Hematopoietic multipotent progenitor cell treated with erythropoietin and hydrocortisone succinate and interleukin-3 and kit ligand, for 15 days (in vitro differentiated cells): ENCODE measurements around the gene SIGLEC6.
"Not testable (repeated sequence)": the region's sequence is repeated elsewhere in the genome, so short reads cannot be mapped to it uniquely, and the experiment has no call there.

ENCODE experiments used
- DNase-seq: peaks from one replicate; pipeline ENCODE4 v3.0.0-alpha.2; 2015; ENCODE audit warnings: low spot score

The SIGLEC6 gene

GRCh38 chr19:51508059-51508733 lies 23.3 kb downstream of the SIGLEC6 start:
- DNase-seq = peak; percentile 75

- no peak for DNase-seq
These were observed 23.8 kb downstream of the SIGLEC6 start for GRCh38 chr19:51507640-51508058.

GRCh38 chr19:51507192-51507591 lies 24.3 kb downstream of the SIGLEC6 start:
- peak; percentile 32 for DNase-seq

DNA sequence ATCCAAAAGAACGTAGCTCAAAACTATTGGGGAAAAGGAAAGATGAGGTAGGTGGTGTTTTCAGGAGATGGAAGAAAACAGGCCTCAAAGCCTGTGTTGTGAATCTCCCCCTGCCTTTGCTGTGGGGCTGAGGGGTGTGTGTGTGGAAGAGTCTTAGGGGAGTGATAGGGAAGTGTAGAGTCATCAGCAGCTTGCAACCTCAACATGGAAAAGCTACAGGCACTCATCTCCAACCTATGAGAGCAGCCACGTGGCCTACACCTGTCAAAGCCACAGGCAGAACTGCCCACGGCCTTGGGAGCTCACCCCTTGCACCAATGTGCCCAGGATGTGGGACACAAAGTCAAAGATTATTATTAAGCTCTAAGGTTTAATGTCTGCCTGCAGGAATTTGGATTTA lies 25.6 kb downstream of the SIGLEC6 start:
- DNase-seq = no peak

GRCh38 chr19:51503896-51504295 lies 27.6 kb downstream of the SIGLEC6 start:
- DNase-seq = no peak

DNA sequence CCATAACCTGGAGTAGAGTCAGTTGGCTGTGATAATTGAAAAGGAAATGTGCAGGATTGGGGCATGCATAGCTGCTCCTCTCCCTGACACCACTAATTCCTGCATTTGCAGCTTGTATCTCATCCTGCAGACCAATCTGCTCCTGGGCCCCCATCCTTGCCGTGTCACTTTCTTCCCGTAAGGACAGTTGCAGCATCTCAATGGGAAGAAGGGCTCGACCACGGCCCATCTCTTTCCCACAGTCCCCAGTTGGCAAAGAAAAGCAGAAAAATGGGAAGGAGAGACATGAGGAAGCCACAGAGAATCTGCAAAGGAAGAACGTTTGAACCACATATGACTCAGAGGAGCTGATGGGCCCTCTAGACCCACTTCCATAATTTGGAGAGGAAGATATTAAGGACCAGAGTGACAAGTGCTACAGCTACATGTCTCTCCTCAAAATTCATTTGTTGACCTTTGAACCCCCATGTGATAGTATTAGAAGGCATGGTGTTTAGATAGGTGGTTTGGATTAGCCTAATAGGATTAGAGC lies 28.1 kb downstream of the SIGLEC6 start:
- no peak for DNase-seq

DNA sequence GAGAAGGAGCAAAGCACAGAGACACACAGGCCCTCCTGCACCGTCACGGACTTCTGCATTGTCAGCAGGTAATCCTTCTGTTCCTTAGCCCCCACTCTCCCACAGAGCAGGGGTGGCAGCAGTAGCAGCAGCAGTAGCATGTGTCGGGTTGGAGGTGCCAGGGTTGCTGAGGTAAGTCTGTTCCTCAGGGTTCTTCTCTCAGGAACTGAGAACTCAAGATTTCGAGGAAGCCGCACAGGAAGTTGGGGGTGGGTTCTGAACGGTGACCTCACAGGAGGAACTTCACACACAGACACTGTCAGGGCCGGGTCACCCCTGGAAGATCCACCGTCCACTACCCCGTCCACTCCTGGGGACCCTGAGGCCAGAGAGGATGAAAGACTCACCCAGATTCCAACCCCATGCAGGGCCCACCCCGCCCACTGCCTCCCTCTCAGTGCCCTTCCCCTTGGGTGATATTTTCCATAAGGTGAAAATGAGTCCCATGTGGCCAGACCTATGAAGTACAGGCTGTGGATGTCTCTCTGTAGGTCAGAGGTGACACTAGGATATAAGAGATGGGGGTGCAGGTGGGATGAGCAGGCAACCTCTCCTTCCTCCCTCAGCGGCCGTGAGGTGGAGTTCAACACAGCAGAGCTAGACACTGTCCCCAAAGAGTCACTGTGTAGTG lies 29.7 kb downstream of the SIGLEC6 start, which contains the start of gene SIGLEC12:
Gene SIGLEC12, minus strand, starts transcription at position 207 of the 670 bp plus-strand sequence. Its CDS starts 67 bp downstream, at position 140.
- DNase-seq = no peak

DNA sequence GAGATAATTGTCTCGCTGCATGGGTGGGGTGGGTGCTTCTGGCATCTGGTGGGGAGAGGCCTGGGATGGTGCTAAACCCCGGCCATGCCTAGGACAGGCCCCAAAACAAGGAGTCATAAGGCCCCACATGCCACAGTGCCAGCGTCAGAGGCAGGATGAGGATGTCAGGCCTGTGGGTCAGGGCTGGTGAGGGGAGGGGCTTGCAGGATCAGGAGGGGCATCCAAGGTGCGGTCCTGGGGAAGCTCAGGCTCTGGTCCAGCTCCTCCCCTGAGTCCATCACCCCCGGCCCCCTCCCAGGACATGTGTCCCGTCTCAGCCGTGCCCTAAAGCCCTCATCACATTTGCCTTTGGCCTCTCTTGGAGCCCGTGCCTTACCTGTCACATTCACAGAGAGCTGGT lies 30.5 kb downstream of the SIGLEC6 start:
- not testable (repeated sequence) for DNase-seq

DNA sequence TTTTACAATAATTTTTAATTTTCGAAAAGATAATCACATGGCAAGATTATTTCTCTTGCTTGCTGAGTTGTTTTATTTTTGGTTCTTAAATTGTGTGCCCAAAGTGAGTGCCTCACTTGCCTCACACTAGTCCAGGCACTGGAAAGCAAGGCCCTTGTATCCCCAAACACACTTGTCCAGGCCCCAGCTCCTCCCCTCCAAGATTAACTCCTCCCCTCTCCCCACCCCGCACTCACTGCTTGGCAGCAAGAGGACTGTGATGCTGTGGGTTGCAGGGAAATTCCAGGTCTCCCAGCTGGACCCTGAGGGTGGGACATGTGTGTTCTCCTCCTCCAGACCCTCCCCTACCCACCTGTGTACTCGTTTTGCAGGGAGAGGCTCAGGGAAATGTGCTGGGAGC lies 33.8 kb downstream of the SIGLEC6 start:
- DNase-seq = no peak

- DNase-seq = no peak
These were observed 37.7 kb downstream of the SIGLEC6 start for GRCh38 chr19:51493776-51494175.

DNA sequence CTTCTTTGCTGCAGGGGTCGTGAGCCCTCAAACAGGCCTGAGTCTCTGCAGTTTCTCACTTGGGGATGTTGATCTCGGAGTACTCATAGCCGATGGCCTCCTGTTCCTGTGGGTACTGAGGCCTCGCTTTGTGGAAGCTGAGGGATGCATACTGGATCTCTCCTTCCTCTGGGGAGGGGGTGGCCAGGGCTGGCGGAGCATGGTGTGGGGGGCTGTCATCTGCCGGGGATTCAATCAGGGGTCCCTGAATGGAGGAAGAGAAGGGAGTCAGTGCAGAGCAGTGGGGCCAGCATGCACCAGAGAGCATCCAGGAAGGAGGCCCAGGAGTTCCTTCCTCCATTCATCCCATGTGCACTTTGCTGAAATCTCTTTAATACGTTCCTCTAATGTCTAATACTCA lies 39.9 kb downstream of the SIGLEC6 start:
- DNase-seq = no peak

DNA sequence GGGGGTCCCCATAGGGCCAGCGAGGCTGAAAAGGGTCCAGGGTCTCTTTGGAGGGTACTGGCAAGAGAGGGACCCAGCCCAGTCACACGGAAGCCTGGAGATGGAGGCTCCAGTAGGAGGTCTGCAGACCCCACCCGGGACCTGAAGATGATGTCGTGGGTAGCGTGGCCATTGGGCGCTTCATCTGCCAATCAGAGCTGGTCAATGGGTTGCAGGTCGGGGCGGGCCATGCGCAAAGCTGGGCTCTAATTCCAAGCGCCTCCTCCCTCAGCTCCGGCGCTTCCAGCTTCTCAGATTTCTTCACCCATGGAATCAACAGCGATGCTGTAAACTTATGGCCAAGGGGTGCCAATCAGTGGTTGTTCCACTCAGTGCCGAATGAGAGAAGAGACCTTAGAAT lies 40.8 kb downstream of the SIGLEC6 start:
- no peak for DNase-seq

DNA sequence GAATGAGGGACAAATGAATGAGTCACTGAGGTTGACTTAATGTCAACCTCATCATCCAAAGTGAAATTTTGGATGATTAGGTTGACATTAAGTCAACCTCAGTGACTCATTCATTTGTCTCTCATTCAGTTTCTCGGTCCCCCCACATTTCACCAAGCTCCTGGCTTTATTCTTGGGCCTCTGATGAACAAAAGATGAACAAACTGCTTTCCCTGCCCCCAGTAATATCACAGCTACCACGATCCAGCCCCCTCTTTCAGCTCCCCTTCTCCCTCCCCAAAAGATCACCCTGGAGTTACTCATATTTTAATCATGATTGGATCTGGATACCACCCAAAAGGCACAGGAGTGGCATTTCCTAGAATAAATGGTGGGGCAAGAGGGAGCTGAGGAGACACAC lies 42.4 kb downstream of the SIGLEC6 start:
- DNase-seq = no peak

- no peak for DNase-seq
These were observed 43.0 kb downstream of the SIGLEC6 start for GRCh38 chr19:51488491-51488890.

- no peak for DNase-seq
These were observed 45.4 kb downstream of the SIGLEC6 start for GRCh38 chr19:51485960-51486660.

DNA sequence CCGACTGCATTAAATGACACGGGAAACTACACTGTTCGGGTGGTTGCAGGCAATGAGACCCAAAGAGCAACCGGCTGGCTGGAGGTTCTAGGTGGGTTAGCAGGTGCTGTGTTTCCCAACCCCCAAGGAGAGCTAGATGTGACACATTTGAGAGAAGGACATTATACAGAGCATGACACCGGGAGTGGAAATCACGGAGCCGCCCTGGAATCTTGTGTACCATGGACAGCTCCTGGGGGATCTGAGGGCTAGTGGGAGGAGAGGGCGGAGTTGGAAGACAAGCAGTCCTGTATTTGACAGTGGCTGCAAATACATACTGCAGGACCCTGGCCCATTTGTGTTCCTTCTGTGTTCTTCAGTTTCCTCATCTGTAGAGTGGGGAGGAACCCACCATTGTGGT lies 50.9 kb downstream of the SIGLEC6 start:
- no peak for DNase-seq

DNA sequence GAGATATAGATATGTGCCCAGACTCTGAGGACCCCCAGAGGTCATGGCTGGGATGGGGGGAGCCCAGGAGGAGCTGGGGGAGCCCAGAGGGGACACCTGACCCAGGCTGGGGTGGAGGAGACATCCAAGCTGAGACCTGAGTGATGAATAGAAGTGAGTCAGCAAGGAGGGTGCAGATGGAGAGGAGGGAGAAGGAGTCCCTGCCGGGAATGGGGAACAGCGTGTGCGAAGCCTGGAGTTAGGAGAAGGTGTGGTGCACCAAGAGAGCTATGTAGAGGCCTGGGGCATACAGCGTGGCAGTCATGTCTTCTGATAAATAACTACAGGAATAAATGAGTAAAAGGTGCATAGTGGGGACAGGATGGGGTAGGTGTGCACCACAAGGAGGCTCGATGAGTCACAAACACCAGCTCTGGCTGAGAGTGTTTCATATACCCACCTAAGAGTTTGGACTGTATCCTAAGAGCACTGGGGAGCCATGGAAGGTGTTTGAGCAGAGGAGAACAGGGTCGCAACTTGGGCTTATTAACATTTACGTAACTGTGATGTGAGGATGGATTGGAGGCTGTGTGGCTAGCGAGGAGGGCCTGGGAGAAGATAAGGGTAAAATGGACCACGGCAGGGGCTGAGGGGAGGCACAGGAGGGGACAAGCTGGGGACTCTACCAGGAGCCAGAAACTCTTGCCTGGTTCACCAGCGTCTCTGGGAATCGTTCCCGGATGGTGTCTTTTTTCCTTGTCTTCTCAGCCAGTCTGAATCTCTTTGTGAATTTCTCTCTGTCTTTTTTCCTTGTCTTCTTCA lies 51.7 kb downstream of the SIGLEC6 start:
- DNase-seq = no peak

- DNase-seq = no peak
These were observed 52.9 kb downstream of the SIGLEC6 start, which contains the start of gene CEACAM18 for GRCh38 chr19:51478381-51479234. Gene CEACAM18, plus strand, starts transcription at chr19:51478539.

DNA sequence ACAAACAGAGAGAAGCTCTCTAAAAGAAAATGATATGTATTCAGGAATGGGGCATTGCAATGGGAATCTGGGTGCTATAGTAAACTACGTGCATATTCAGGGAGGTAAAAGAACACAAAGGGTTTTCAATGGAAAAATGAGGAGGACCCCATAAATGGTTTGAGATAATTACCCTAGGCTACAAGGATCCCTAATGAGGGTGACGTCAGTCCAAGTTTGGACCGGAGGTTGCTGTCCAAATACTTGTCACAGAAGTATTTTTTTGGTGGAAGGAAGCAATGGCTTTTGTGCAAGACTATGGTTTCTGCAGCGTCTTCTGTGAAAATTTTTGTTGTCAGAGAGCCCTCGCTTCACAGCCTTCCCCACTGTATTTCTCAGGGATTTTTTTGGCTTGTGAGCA lies 54.1 kb downstream of the SIGLEC6 start:
- DNase-seq = no peak

GRCh38 chr19:51476164-51476563 lies 55.3 kb downstream of the SIGLEC6 start:
- no peak for DNase-seq
